NCI-H1436 (cell line): ENCODE results near the gene BACH2.
"Not testable (repeated sequence)": the region's sequence is repeated elsewhere in the genome, so short reads cannot be mapped to it uniquely, and the experiment has no call there.

ENCODE experiments used
- DNase-seq: peaks from one replicate; lab custom pipeline; 2025; lab: John Stamatoyannopoulos, UW

The BACH2 gene

DNA sequence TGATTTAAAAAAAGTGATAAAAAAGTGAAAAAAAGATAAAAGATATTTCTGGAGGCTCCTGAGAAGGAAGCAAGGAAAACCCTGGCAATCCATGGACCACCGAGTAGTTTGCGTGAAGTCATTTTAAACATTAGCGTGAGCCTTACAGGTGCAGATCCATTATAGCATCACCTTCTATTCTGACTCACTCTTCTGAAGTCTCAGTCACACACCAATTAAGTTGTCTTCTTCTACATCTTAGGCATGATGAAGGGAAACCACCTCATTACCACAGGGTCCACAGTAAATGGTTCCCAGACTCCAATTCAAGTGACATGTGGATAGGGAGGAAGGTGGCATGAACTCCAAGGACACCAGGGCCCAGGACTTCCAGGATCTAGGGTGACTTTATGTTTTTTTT, 303.2 kb downstream of the BACH2 start:
- DNase-seq, result no peak

DNA sequence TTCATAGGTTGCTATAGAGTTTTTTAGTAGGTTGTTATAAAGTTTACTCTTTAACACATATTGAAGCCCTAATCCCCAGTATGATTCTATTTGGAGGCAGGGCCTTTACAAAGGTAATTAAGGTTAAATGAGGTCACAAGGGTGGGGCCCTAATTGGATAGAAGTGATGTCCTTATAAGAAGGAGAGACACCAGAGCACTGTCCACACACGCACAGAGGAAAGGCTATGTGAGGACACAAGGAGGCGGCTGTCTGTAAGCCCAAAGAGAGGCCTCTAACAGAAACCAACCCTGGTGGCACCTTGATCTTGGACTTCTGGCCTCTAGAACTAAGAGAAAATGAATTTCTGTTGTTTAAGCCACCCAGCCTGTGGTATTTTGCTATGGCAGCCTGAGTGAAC, 303.8 kb downstream of the BACH2 start:
- DNase-seq, result no peak

DNA sequence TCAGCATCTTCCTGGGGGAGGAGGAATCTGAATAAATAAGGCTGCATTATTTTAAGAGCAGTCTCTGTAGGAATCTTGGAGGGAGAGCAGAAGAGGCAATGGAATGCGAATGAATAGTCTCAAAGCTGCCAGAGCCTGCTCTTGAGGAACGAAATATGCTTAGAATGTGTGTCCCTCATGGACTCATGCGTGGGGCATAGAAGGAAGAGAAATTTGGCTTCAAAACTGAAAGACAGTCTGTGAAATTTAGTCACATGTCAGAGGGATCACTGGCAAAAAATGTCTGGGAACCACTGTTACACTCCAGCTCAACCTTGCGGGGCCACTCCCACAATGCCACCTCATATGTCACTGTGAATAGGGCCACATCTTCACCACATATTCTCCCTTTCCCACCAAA, 306.9 kb downstream of the BACH2 start:
- no peak for DNase-seq

DNA sequence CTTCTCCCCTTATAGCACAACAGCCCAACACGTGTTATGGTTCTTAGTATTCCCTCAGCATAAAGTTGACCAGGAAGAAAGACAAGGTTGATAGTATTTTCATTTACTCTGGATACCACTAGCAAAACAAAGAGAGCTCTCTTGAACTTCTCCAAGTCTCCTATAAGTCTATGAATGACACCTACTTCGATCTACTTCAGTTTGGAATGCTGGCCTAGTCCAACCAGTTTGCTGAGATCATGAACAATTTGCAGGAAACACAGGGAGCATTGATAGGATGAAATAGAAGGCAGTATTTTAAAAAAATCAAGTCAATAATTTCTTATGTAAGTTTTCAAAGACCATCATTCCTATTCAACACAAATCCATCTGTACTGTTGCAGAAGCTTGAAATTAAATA, 308.8 kb downstream of the BACH2 start:
- no peak for DNase-seq

DNA sequence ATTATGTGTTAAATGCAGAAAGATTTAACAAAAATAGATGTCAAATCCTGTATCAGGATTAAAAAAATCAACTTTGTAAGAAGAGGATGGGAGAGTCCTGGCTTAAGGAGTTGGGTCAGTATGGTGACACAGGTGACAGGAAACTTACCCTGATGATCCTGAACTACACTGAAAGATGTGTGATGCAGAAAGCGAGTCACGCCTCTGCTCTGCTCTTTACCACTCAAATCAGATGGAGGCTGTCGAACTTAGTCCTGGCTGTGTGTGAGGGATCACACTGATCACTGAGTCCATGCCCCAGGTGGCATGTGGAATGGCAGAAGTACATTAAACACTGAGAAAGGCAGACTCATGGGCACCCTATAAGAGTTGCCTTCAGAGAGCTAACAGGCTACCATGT, 309.5 kb downstream of the BACH2 start:
- no peak for DNase-seq

DNA sequence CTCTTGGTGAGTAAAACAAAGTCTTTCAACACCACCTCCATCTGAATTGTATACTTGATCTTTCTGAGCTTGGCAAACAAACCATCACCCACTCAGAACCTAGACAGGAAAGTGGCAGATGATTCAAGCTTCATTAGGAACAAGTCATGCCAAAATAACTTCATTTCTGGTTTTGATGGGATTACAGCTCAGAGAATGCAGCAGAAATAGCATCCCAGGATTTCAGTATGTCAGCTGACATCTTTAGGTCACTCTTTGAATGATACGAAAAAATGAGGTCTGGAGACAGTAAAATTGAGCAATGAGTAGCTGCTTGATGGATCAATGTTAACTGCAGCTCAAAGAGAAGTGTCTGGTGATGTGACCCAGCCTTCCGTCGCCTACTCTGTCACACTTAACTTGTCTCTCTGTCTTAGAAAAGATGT, 310.0 kb downstream of the BACH2 start:
- DNase-seq, result no peak

DNA sequence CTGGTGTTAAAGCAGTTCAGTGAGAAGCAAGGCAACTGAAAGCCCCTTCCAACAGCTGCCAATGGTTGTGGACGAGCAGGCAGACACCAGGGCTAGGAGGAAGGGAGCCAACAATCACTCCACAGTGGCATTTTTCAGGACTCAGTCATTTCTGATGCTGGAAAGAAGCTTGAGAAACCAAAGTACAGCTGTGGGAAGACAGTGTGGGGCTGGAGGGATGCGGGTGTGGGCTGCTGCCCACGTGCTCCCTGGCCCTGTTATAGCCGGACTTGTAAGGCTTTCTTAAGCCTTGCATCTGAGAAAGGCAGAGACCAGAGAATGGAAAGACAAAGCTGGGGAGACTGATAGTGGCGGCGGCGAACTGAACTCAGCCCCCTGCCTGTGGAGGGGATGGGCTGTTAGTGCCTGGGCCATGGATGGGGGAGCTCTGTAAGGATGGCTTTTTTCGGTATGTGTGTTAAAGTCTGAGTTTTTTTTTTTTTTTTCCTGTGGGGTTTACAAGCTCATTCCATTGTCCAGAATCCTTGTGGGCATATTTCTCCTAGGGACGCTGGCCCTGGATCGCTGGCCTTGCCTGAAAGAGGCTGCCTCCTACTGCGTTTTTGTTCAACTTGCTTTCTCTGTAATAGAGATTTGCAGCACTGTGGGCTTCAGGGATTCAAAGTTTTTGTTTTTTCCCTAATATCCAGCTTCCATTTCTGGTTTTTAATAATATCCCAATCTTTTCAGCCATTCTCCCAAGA, 310.7 kb downstream of the BACH2 start:
- no peak for DNase-seq

DNA sequence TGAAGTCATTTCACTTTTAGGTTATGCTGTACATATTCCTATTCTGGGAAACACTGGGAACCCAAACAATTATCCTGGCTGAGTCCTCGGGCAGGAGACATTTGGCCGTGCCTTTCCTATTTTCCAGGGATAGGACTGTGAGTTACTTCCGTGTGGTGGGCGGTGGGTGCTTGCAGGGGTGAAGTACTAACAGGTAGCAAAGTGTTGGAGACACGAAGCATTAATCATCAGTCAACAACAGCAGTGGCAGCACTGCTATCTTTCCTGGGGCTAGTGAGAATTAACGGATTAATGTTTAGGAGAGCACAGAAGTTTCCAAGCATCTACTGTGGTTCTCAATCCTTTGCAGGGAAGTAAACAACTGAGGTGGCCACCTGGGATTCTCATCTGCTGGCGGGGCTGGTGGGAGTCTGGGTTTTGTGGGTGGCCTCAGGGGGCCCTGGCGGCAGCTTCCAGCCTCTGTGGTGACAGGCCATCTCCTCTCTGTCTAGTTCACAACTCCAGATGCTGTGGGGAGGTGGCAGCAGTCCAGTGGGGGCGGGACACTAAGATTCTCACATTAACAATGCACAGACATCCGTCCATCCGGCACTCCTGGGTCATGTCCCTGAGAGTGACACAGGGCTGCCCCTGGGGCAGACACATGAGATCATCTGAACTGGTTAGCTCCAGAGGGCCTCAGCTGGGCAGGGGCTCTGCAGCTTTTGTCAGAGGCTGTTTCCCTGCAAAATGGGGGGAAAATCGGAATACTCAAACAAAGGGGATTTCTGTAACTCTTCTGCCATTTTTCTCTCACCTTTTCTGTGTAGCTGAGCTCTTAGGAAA, 311.5 kb downstream of the BACH2 start:
- DNase-seq, result no peak

DNA sequence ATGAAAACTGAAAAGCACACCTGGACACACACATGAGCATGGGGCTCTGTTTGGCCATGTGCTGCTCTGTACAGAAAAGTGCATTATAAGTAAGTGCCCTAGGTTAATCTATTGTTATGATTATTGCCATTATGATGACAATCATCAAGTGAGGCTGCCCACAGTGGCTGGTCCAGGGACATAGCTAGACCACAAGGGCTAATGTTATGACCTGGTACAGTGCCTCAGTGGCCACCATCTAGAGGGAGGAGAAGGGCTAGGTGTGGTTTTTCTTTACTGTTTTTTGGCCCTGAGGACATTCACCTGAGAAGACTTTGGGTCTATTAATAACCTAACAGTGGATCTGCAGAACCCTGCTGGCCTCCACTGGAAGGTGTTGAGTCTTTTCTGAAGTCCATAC, 316.3 kb downstream of the BACH2 start:
- no peak for DNase-seq

DNA sequence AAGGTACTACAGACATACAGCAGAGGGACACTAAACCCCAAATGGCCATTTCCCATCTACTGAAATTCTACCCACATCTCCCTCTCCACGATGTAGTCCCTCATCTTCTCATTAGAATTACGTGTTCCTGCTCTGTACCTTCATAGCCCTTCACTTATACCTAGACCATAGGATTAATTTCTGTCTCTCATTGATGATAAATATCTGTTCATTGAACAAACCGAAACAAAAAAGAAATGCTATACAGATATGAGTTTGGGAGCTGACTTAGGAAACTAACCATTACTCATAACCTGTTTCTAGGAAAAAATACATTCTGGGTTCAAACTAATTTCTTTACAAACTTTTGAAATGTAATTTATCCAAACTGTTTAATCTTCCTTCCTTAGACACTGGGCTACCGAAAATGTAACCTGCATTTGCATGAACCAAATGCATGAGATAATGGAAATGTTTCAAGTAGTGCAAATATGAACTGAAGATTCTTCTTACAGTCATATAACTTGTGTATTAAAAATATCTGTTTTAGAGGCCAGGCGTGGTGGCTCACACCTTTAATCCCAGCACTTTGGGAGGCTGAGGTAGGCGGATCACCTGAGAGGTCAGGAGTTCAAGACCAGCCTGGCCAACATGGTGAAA, 317.0 kb downstream of the BACH2 start:
- DNase-seq, result no peak

DNA sequence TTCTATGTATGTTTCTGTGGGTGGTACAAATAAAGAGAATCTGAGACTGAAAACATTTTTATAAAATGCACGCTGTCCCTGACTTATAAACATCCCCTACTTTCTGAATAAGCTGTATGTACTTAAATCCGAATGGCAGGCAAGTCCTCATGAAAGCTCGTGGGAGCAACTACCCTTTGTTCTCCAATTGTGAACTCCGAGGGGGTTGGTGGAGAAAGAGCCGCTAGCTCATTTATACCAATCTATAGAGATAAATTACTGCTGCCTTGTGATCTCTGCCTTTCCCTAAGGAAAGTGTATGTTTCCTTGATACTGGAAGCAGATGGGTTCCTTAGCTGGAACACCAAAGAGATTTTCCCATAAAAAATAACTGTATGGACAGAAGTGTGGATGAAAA, 317.9 kb downstream of the BACH2 start:
- DNase-seq, result no peak

DNA sequence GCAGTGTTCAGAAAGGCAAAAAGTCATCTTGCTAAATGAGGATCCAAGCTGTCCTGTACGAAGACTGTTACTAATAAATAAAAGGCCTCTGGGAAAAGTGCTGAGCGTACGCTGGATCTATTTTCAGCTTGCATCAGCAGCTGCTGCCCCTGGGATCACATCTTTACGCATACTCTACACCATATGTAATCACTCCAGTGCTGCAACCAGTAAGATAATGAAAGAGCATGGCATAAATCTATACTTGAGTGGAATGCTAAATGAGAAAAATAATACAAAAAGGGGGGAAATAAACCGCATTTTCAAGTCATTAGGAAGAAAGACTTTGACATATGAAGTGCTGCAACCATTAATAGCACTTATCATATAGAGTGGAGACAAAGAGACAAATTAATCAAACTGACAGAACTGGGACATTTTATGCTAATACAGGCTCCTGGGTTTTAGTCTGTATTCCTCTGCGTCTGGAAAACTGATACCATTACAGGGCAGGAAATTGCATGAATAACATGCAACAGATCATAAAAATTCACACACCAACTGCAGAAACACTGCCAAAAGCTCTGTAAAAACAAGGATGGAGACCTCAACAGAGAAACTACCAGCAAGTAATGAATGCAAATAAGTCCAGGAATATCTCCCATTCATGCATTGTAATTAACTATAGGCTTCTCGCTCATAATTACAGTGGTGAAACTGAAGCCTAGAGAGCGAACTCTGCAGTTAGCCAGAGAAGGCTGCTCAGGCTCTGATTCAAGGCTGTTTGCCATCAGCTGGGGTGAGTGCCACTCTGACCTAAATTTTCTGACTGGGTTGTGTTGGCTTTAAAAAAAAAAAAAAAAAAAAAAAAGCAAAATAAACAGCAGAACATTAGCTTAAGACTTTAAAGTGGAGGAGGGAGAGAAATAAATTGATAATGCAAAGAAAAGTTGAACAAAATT, 318.6 kb downstream of the BACH2 start:
- DNase-seq, result peak; percentile 48

DNA sequence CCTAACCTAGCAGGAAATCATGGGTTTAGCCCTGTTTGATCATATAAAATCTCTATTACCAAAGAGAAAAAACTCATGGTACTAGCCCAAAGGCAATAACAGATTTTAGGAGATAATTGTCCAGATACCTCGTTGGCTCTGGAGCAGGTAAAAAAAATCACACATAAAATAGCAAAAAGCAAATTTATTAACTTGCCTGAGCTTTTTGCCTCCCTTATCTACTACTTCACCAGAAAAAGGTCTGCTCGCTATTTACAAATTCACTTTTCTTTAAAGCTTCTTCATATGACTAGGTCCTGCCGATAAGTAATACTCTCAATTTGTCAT, 320.0 kb downstream of the BACH2 start:
- no peak for DNase-seq

DNA sequence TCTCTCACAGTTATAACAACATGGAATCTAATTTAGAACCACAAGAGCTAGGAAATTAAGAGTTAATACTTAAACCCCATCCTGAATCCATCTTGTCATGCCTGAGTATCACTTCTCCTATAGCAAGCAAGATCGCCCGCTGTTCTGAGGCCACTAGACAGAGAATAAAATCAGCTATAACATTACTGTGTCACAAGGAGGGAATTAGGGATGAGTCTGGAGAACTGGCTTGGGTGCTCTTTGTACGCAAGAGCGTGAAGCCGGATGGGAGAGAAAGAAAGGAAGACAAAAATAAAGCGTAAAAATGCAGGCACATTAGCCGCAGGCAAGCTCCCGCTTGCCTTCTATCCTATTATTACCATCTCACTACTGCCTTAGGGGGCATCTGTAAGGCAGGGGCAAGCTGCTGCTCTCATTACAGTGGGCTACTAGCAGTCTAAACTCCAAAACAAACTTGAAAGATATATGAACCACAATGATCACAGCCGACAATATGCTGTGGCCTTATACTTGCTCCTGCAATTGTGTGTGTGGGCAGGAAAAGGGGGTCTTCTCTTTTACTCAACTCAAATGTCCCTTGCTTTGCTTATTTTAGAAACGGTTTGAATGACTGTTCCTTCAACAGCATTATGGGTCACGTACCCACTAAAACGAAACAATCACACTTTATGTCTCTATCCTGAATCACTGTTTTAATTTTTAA, 320.5 kb downstream of the BACH2 start:
- no peak for DNase-seq

DNA sequence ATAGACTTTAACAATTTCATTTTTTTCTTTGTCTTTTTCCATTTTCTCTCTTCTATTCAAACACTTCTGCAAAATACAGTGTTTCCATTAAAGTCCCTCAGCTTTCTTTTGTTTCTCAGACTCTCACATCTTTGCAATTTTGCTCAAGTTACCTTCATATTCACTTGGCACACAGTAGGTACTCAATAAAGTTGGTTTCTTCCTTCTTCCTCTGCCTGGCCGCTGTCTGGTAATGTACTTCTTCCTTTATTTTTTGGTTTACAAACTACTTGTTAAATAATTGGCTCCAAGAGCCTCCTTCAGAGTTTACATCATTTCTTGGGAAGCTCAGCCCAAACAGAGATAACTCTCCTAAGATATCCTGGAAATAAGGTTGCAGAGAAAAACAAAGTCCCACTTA, 321.3 kb downstream of the BACH2 start:
- no peak for DNase-seq

DNA sequence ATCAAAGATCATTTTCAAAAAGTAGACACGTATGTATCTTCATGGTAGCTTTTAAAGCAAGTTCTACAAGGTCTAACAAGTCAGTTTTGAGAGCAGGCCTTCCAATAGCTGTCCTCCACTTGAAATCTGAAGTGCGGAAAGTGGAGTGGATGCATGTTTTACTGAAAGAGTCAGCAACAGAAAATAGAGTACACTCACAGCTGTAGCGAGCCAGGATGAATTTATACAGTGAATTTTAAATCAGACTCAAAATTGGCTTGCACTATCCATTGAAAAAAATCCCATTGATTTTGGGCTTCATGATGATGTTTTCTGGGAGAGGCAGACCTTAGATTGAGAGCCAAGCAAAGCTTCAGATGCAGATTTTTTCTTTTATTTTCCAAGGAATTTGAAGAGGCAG, 321.8 kb downstream of the BACH2 start:
- DNase-seq, result no peak

DNA sequence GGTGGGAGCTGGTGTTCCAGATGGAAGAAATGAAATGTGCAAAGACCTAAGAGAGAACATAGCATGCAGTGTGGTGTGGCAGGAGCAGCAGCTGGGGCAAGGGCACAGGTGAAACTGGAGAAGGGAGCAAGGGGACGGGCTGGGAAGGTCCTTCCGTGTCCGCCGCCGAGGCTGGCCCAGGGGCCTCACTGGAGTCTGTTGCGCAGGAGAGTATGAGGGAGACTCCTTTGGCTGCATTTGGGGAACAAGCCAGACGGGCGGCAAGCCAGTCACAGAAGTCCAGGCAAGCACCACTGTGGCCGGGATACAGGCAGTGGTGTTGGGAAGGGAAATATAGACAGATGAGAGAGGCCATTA, 324.6 kb downstream of the BACH2 start:
- no peak for DNase-seq

DNA sequence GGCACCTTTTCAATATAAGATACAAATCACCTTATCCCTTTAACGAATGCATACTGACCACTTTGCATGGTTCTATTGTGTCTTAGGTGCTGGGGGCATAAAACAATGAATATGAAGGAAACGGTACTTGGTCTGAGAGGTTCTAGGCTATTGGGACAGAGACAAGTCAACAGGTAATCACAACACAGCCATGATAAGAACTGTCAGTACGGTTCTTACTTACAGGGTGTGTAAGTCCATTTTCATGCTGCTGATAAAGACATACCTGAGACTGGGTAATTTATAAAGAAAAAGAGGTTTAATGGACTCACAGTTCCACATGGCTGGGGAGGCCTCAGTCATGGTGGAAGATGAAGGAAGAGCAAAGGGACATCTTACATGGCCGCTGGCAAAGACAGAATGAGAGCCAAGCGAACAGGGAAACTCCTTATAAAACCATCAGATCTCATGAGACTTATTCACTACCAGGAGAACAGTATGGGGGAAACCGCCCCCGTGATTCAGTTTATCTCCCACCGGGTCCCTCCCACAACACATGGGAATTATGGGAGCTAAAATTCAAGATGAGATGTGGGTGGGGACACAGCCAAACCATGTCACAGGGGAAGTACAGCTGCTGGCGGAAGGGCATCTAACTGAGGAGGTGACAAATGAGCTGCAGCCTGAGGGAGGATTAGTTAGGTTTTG, 325.2 kb downstream of the BACH2 start:
- not testable (repeated sequence) for DNase-seq

DNA sequence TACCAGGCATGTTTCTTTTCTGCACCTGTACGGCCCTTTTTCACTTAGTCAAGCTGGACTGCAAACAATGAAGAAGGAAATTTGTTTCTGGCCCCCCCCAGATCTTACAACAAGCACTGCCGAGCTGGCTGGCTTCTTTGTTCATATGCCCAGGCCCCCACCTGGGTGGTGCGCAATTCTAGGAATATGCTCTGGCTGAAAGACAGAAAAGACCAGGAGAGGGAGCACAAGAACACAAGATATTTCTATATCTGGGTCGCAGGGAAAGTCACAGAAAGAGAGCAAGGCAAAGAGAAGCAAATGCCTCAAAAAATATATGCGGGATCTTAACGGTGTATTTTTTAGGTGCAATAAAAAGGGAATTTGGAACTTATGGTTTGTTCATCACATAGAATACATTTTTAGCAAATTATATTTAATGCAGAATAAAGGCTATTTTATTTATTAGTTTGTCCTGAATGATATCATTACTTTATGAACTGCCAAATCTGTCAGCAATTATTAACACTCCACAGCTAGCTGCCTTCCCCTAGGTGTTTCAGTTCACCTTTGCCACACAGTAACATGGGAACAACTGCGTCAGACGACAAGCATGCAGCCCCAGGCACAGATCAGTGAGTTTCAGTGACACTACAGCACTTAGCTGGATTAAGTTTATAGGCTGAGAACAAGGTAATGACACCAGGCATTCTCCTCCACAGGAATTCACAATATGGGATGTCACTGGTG, 325.9 kb downstream of the BACH2 start:
- peak; percentile 64 for DNase-seq

DNA sequence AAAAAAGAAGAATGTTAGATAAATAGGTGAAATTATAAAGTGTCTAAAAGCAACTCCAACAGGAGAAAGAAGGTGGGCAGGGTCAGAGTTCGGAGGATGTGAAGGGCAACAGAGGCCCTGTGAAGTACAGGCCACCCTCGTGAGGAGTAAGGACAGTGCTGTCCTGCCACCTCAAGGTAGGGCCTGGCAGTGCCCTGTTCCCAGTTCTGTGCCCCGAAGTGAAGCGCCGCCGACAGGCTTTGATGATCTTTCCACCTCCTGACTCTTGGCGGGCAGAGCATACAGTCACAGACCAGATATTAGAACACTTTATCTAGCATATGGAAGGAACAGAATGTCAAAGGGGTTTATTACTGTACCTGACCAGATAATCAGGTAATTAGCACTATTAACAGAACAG, 326.6 kb downstream of the BACH2 start:
- no peak for DNase-seq
